Subcutaneous adipose tissue (tissue), 4 donors: ENCODE results near the gene PPT1. TPM values are rescaled to one million over a fixed set of nuclear protein-coding genes. Genes with fewer than 3 reads are reported as not detected.

Source experiments
- total RNA-seq, 4 donors: library from RNA; depleted of rRNA; stranded (reverse); fragments of >200 nt; gene quantifications; one replicate each; pipeline ENCODE4 v1.1.0, GENCODE V29; 2016
- TF ChIP-seq, protein P1 (sequence below): fragments of 450-650 bp; IDR thresholded peaks from one replicate; pipeline ENCODE4 v1.5.1; 2016; ENCODE audit warnings: low read depth, mild to moderate bottlenecking, control low read depth, antibody characterized with exemption, moderate library complexity

PPT1 gene
- total RNA-seq, 4 donors from 2014 or later: 43.5 to 253 (median 87.9) TPM

DNA sequence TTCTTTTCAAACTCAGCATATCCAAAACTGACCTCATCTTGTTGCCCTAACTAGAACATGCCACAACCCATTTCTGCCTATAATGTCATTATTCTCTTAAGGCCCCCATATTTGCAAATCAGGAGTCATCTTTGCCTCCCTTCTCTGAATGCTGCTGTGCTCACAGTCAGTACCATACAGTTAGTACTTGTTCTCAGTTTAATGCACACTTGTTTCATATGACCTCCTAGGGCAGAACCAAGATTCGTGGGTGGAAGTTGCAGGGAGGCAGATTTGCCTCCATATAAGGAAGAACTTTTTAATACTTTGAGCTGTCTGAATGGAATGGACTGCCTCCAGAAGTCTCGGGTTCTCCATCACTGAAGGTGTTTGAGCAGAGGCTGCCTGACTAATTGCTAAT, 47.3 kb downstream of the PPT1 start:
- TF ChIP-seq, protein P1, sequence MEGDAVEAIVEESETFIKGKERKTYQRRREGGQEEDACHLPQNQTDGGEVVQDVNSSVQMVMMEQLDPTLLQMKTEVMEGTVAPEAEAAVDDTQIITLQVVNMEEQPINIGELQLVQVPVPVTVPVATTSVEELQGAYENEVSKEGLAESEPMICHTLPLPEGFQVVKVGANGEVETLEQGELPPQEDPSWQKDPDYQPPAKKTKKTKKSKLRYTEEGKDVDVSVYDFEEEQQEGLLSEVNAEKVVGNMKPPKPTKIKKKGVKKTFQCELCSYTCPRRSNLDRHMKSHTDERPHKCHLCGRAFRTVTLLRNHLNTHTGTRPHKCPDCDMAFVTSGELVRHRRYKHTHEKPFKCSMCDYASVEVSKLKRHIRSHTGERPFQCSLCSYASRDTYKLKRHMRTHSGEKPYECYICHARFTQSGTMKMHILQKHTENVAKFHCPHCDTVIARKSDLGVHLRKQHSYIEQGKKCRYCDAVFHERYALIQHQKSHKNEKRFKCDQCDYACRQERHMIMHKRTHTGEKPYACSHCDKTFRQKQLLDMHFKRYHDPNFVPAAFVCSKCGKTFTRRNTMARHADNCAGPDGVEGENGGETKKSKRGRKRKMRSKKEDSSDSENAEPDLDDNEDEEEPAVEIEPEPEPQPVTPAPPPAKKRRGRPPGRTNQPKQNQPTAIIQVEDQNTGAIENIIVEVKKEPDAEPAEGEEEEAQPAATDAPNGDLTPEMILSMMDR: no peak

DNA sequence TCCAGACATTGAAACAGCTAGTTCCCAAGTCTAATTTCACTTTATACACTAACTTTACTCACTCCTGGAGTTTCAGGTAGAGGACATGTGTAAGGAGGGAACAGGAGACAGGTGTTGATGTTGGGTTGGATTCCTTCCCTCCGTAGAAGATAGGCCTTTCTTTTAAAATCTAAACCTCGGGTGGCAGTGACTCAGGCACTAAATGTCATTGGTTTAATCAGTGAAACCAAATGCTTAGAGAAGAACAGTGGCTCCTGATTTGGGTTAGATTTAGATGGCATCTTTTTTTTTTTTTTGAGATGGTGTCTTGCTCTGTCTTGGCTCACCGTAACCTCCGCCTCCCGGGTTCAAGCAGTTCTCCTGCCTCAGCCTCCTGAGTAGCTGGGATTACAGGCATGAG, 49.3 kb downstream of the PPT1 start:
- TF ChIP-seq, protein P1: no peak

DNA sequence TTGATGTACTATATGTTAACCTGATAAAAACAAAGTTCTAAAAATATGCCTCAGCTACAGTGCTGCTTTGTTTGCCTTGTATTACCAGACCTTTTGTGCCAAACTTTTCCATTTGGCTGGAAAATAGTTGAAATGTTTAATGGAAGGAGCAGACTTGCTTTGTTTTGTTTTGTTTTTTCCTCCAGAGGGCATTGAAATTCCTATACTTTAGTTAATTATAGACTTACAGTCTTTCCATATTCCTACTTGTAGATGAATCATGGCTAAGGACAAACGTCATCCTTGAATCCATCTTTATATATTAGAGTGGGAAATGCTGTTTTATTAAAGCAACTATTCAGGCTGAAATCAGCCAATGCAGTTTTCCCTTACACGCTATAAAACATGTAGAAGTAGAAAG, 49.8 kb downstream of the PPT1 start:
- TF ChIP-seq, protein P1: no peak

DNA sequence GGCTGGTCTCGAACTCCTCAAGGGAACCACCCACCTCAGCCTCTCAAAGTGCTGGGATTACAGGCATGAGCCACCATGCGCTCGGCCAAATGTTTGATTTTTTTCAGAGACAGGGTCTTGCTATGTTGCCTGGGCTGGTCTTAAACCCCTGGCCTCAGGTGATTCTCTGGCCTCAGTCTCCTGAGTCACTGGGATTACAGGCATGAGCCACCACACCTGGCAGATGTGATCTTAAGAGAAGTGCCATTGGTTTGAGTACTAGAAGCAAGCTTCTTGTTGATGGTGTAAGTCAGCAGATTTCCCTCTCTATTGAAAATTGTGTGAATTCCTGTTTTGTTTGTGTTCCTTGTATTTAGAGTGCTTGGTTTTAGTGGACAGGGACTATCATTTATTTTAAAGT, 51.3 kb downstream of the PPT1 start:
- TF ChIP-seq, protein P1: no peak

DNA sequence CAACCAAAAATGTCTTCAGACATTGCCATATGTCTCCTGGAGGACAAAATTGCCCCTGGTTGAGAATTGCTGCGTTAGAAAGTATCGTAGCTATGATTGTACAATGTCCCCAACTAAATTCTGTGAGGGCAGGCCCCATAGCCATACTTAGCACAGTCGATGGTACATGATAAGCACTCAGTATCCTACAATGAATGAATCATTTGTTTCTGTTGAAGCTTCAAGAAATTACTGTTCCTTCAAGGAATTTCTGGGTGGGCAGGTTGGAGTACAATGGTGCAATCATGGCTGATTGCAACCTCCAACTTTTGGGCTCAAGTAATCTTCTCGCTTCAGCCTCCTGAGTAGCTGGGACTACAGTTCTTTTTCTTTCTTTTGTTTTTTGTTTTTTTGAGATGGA, 51.9 kb downstream of the PPT1 start:
- TF ChIP-seq, protein P1: no peak

DNA sequence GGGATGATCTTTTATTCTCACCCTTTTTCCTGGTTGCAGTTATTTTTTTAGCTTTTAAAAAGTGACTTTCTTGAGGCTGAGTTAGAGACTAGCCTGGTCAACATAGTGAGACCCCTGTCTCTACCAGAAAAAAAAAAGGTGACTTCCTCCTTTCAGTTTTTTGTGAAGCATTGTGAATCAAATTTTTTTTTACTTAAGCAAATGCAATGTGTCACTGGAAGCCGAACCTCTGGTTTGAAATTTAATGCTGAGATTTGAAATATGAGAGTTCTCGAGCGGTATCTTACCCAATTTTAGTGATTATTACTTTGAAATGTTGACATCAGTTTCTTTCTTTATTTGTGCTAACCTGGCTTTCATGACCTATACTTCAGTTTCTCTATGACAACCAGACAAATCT, 52.9 kb downstream of the PPT1 start:
- TF ChIP-seq, protein P1: no peak

DNA sequence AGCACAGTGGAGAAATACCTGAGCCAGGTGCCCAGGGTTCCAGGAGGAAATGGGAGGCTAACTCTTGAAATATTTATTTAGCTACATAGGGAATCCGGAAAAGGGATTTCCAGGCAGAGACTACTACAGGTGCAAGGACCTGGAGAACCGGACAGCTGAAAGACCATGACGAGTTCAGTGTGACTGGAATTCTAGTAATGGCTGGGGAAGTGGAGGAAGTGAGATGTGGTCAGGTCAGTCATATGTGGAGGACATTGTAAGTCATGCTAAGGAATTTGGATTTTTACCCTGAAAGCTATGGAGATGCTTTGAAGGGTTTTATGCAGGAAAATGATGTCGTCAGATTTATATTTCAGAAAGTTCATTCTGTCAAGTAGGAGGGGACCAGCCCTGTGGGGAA, 54.7 kb downstream of the PPT1 start:
- TF ChIP-seq, protein P1: no peak
